HG03159 (cell line): ENCODE measurements around the gene QRFPR.
"Not testable (repeated sequence)": the region's sequence is repeated elsewhere in the genome, so short reads cannot be mapped to it uniquely, and the experiment has no call there.

Experiments
- ATAC-seq: cut with Tn5 transposase; IDR thresholded peaks from one replicate; pipeline ENCODE4 v1.9.1; 2021; ENCODE audit warnings: mild to moderate bottlenecking, moderate library complexity; ENCODE audit not compliant: unreplicated experiment

QRFPR gene

DNA sequence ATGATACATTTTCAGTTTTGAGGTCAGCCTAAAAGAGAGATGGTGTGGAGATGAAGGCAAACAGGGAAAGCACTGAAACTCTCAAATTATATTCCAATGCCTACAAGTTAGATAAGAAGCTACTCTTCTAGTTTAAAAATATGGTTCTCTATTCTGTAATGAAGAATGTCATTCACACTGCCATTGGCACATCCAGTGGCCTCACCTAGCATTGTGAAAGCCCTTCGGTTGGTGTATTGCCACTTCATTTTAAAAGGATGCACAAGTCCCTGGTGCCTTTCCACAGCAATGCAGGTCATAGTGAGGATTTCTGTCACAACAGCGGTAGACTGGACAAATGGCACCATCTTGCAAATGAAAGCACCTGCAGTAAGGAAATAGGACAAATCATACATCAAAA, 40.6 kb downstream of the QRFPR start:
- ATAC-seq = no peak

DNA sequence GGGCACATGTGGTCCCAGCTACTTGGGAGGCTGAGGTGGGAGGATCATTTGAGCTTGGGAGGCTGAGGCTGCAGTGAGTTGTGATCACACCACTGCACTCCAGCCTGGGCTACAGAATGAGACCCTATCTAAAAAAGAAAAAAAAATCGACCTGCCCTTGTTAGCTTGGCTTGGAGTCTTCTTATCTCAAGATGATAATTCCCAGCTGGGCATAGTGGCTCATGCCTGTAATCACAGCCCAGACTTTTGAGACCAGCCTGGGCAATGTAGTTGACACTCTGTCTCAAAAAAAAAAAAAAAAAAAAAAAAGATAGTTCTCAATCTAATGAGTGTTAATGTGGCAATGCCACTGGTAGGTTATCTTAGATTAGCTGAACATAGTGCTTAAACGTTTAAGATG, 41.0 kb downstream of the QRFPR start:
- no peak for ATAC-seq

DNA sequence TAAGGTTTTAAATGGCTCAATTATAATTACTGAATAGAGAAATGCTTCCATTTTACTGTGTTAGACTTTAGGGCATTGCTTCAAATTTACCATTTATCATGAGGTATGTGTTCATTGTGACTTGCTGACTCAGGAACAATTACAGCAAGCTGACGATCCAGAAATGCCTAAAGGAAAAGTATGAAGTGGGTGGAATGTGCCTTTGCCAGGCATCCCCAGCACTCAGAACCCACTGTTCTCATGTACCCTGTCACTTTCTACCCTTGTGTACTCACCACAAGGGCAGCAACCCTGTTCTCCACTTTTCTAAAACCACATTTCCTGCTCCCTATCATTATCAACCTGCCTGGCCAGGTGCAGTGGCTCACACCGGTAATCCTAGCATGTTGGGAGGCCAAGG, 41.5 kb downstream of the QRFPR start:
- ATAC-seq = no peak

DNA sequence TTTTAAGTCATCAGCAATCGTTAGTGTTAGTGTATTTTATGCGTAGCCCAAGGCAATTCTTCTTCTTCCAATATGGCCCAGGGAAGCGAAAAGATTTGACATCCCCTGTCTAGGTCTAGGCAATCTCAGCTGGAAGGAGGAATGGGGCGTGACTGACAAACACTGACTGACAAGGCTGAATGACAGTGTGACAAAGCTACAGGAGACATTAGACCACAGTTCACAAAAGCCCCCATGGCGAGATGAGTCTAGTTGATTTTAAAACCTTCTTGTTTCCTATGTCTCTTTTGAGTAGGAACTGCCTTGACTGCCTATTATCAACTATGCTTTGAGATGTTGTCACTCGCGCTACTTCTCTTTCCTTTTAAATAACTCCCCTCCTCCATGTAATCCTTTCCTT, 42.3 kb downstream of the QRFPR start:
- no peak for ATAC-seq

DNA sequence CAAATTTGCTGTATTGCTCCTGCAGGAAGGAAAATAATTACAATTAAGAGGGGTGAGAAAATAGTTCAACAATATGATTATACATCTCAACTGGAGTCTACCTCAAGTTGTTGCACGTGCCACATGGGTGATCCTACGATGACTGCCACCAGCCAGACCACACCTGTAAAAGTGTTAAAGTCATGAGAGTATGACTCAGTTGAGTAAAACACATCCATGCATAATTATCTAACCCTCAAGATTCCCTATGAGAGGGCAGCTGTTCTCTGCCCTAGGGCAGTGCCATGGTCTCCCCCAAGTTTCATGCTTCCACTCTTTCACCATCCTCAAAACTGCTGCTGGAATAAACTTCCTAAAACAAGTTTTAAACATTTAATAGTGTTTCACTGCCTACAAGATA, 44.1 kb downstream of the QRFPR start:
- ATAC-seq = no peak

DNA sequence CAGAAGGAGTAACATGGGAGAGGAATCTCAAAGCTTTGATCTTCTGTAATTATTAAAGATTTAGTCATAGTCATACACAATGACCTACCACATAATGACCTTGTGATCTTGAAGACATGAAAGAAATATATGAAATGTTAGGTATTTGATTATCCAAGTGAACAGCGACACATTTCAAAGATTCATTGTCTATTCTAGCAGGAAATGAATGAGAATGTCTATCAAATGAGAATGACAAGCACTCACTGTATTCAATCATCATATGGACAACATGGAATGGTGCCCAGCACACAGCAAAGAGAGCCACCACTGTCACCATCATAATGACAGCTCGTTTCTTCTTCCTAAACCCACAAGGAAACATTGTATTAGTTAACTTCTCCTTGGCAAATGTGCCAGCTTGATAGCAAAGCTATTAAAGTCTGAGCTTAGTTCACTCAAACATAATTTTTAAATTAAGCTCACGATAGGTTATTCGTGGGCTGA, 50.6 kb downstream of the QRFPR start:
- ATAC-seq = no peak

DNA sequence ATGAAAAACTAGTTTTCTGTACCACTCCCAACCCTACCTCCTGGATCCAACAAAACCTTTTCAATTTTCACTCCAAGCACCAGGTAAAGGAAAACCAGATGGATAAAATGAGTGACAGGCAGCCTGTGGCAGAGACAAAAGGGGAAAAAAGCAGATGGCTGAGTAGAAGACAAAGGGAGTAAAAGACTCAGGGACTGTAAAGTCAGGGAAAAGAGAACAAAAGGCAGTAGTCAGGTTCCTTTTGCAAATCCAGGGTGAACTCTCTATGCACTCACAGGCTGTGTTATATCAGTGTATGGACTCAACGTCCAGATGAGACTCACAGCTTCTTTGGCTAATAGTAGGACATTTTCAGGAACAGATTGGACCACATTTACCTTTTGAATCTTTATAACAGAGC, 54.2 kb downstream of the QRFPR start:
- no peak for ATAC-seq

DNA sequence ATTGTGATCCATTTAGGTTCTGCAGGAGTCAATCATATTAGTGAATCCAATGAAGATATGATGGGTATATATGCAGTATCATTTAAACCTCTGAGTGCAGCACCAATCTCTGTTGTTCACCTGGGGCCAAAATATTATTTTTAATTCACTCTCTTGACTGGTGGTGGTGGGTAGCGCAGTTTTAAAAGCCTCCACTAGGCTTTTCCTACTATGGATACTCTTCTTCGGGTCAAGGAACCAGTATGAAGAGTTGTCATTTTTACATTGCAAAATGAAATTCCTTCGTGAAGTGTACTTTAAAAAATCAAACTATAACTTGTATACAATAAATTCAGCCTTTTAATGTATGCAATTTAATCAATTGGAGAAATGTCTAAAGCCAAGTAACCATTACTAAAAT, 56.5 kb downstream of the QRFPR start:
- ATAC-seq = no peak

DNA sequence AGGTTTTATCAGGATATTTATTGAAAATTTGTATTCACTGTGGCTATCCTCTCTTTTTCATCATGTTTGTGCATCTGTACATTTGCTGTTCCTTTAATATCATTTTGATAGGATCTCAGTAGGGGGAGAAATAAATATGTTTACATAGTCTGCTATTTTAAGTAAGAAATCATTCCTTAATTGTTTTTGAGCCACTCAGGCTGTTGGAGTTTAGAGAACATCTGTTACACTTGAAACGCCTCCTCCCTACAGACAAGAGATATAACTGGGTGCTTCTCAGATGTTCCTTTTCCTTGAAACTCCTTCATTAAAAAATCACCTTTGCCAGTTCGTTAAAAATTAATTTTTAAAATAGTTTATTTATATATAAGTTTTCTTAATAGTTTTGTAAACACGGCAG, 59.4 kb downstream of the QRFPR start:
- no peak for ATAC-seq

DNA sequence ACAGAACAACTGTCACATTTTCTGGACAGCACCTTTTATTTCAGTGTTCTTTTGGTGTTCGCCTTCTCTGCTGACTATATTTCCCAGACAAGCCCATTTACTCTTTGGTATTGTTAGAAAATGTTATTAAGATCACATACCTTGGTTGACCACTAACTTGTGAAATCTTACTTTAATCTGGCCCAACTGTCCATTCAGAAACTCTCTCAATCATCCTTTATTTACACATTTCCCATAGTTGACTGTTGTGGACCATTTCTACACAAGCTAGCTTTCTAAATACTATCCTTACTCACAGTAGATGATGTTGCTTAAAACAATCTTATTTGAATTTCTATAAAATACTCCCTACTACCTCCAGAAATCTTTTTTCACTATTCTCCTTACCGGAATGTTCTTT, 64.7 kb downstream of the QRFPR start:
- no peak for ATAC-seq

DNA sequence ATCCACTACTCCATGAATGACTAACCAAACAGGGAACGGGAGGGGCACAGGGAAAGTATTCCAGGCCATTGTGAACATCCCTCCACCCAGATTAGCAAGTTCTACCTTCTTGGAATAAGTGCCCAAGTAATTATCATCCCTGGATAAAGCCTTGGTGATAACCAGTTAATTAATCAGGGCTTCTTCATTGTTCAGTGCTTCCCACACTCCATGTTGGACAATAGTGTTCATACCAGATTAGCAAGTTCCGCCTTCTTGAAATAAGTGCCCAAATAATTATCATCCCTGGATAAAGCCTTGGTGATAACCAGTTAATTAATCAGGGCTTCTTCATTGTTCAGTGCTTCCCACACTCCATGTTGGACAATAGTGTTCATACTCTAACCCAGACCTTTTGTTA, 67.4 kb downstream of the QRFPR start:
- ATAC-seq = not testable (repeated sequence)

DNA sequence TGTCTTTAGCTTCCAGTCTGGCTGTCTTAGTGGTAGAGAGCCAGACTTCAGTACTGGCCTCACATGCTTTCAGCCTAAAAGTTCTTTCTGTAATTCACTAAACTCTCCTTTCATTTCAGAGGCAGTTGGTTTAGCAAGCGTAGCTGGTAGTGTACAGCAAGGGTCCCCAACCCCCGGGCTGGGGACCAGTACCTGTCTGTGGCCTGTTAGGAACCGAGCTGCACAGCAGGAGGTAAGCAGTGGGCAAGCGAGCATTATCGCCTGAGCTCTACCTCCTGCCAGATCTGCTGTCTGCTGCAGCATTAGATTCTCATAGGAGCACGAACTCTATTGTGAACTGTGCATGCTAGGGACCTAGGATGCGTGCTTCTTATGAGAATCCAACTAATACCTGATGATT, 72.0 kb downstream of the QRFPR start:
- no peak for ATAC-seq

DNA sequence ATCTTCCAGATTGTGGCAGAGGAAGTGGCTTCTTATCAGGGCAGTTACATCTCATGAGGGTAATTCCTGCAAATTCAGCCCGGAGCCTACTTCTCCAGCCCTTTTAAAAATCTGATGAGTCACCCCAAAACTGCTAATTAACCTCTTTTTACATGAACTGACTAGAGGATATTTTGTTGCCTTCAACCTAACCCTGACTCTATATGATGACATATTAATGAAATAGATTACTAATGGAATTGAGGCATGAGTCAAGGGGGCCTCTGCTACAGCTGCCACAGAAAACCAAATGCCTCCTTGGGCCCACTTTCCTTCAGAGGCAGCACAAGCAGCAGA, 72.5 kb downstream of the QRFPR start:
- ATAC-seq = no peak

DNA sequence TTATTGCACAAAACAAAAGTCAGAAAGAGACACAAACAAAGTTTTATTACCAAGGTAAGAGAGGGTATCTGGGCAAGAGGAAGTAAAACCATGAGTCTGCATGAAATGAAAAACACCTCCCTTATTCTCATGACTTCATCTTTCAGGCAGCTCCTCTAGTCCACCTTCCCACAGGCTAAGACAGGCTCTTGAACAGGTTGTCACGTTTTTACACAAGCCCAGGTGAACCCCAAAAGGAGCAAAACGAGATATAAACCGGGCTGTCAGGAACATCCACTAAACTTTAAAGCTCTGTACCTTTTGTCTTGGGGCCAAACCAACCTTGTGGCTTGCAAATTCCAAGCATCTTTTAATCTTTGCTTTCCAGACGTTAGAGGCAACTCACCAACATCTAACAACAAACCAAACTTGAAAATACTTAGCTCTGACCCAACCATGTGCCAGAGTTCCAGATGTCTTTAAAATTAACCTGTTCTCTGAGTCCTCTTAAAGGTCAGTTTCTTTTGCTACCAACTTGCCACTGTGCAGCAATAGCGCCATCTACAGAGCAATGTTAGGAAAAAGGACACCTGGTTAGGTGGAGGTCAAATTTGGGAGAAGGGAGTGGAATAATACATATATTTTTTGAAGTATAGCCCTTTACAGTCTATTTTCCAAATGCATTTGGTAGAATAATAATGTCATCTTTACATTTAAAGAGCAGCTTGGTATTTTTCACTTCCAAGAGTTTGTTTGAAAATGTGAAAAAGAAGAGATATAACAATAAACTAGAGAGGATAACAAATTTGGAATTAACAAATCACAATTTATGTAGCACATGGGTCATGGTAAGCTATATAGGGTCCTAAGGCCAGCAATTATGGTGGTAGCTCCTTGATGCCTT, 73.1 kb downstream of the QRFPR start:
- peak; percentile 90 for ATAC-seq

DNA sequence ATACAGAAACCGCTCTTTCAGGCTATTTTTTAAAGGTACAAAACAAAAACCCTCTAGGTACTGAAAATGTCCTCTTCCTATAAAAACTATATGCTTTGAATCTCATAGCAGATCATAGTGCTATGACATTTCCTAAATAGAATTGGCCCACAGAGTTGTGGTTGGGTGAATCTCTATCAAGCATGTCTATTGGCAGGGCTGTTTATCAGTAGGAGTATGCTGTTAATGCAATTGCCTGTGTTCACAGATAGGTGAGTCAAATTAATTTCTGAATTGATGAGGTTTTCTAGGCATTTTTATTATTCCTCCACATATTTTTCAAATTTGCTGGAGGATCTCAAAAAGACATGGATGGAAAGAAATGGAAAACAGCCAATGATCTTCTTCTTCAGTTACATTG, 73.9 kb downstream of the QRFPR start:
- ATAC-seq = peak; percentile 36

DNA sequence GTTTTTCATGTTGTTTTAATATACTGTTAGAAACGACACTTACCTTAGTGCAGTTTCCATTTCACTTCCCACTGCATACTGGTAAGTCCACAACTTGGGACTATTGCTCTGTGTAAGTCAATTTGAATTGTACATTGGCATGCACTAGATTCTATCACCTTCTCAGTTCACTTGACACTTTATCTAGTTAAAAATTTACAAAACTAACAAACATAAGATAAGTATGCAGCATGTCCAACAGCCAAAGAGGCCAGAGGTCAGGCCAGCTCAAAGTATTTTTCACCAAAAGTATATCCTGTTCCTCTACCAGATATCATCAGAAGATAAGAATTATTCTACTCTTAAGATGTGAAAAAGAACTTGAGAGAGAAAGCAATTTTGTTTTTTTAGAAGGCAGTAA, 75.9 kb downstream of the QRFPR start:
- ATAC-seq = no peak

DNA sequence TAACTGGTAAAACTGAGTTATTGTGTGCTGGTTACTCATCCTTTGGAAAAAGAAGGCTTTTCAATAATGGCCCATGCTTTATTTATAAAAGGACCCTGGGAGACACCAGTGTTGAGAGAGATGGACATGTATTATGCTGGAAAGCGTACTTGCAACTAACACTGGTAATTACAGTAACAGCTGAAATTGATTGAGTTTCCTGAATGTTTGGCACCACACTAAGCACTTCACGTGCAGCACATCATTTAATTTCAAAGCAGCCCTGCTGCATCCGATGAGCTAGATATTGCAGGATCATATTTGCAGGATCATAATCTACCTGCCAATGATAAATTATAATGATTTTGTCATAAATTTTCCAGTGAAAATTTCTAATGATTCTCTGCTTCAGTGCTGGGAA, 81.5 kb downstream of the QRFPR start:
- ATAC-seq = no peak

DNA sequence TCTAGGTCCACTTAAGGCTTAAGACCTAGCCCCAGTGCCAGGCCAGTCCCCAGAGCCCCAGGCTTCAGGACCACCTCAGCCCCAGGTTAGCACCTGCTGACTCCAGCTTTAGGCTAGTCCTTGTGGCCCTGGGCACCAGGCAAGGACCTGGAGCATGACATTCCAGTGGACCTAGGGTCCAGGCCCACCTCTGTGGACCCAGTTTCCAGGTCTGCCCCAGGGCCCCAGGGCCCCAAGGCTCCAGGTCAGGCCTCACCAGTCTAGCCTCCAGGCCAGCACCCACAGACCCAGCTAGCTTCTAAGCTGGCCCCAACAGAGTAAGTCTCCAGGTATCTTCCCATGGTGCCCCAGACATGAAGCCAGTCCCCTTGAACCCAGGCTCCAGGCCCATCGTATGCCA, 97.5 kb downstream of the QRFPR start:
- ATAC-seq = no peak

DNA sequence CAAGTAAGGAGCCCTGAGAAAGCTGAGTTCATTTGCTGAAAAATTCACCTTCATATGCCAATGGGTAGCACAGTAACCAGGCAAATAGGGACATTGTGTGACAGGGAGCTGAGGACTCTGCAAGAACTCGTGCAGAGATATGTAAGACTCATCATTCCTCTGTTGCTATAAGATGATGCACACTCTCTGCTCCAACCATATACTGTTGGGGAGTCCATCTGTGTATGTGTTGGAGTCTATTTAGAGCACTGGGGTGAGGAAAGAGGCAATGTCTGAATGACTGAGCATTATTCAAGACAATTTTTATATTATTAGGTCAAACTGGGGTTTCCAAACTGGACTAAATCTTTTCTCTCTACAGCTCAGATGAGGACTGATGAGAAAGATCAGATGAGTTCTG, 100.4 kb downstream of the QRFPR start:
- ATAC-seq = no peak

DNA sequence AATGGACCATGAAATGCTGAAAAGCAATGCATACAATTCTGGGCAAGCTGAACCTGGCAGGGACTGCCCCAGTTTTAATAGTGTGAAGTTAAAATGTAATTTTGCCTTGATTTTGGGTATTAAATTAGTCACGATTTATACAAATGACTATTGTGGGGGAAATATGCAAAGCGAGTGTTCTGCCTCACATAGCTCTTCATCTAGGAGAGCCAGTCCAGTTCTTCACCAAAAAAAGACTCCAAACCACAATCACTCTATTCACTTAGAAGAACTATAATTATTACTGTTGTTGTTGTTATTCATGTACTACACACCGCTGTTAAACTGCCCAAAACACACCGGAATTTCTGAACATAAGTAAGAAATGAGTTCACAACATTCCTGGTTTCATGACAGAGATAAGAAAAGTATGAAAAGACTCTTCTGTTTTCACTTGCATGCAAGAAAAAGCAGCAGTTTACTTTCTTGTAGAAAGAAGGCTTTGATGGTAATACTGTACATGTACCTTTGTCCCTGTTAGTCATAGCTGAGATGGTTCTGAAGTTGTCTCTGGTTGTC, 101.9 kb downstream of the QRFPR start:
- peak; percentile 85 for ATAC-seq
